8988T (cell line): ENCODE results near the gene TOGARAM1.

Experiments used
- DNase-seq: peaks from one replicate; pipeline ENCODE4 v3.0.0; 2011

Gene TOGARAM1, protein sequence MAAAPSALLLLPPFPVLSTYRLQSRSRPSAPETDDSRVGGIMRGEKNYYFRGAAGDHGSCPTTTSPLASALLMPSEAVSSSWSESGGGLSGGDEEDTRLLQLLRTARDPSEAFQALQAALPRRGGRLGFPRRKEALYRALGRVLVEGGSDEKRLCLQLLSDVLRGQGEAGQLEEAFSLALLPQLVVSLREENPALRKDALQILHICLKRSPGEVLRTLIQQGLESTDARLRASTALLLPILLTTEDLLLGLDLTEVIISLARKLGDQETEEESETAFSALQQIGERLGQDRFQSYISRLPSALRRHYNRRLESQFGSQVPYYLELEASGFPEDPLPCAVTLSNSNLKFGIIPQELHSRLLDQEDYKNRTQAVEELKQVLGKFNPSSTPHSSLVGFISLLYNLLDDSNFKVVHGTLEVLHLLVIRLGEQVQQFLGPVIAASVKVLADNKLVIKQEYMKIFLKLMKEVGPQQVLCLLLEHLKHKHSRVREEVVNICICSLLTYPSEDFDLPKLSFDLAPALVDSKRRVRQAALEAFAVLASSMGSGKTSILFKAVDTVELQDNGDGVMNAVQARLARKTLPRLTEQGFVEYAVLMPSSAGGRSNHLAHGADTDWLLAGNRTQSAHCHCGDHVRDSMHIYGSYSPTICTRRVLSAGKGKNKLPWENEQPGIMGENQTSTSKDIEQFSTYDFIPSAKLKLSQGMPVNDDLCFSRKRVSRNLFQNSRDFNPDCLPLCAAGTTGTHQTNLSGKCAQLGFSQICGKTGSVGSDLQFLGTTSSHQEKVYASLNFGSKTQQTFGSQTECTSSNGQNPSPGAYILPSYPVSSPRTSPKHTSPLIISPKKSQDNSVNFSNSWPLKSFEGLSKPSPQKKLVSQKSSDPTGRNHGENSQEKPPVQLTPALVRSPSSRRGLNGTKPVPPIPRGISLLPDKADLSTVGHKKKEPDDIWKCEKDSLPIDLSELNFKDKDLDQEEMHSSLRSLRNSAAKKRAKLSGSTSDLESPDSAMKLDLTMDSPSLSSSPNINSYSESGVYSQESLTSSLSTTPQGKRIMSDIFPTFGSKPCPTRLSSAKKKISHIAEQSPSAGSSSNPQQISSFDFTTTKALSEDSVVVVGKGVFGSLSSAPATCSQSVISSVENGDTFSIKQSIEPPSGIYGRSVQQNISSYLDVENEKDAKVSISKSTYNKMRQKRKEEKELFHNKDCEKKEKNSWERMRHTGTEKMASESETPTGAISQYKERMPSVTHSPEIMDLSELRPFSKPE (N-terminal part only)

GRCh38 chr14:44961554-44962333 lies at the start of gene TOGARAM1, which contains the start of gene KLHL28:
TSS of gene TOGARAM1 (plus strand) at chr14:44962190. CDS start at chr14:44962422, 232 bp downstream.
TSS of gene KLHL28 (minus strand) at chr14:44961947. CDS start at chr14:44945928, 16,019 bp downstream.
- peak; percentile 63 for DNase-seq

DNA sequence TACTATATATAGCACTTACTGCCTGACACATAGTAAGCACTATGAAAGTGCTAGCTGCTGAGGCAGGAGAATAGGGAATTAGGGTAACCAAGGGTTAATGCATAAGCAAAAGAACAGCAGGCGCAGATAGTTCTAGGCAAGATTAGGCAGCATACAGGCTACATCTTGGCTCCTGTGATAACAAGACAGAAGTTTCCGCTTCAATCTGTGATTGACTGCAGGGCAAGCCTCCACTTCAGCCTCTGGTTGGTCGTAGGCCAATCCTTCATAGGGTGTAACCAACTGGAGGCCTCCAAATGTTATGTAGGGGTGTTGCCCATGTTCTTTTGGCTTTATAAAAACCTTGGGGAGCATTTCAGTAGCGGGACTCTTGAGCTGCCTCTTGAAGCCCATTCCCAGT lies 47.1 kb upstream of the TOGARAM1 start:
- no peak for DNase-seq

GRCh38 chr14:44928793-44929192 lies 33.2 kb upstream of the TOGARAM1 start:
- DNase-seq: no peak

- DNase-seq: no peak
These were observed 26.8 kb upstream of the TOGARAM1 start for GRCh38 chr14:44935155-44935554.

DNA sequence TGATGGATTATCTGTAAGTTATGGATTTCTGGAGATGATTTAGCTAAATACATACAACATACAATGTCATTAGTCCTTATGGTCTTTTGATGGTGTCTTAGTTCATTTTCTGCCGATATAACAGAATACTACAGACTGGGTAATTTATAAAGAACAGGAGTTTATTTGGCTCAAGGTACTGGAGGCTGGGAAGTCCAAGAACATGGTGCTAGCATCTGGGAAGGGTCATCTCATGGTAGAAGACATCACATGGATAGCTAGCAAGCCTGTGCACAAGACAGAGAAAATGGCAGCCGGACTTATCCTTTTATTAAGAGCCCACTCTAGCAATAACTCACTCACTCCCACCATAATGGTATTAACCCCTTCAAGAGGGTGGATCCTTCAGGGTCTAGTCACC lies 24.4 kb upstream of the TOGARAM1 start:
- DNase-seq: no peak

DNA sequence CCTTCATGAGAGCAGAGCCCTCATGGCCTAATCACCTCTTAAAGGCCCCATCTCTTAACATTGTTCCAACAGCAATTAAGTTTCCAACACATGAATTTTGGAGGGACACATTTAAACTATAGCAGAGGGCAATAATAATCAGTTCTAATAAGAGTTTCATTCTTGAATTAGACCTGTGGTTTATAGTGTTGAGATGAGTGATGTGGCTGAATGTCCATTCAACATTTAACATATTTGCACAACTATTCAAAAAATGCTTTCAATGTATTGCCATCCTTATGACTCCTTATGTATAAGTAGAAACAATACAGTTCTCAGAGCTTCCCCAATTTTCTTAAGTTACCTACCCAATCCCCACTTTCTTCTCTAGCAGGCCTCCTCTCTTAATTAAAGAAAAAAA lies 21.8 kb upstream of the TOGARAM1 start:
- DNase-seq: no peak

- no peak for DNase-seq
These were observed 21.0 kb upstream of the TOGARAM1 start for GRCh38 chr14:44940944-44941343.

- no peak for DNase-seq
These were observed 20.4 kb upstream of the TOGARAM1 start for GRCh38 chr14:44941591-44941990.

- DNase-seq: no peak
These were observed 19.6 kb upstream of the TOGARAM1 start for GRCh38 chr14:44942436-44942835.

DNA sequence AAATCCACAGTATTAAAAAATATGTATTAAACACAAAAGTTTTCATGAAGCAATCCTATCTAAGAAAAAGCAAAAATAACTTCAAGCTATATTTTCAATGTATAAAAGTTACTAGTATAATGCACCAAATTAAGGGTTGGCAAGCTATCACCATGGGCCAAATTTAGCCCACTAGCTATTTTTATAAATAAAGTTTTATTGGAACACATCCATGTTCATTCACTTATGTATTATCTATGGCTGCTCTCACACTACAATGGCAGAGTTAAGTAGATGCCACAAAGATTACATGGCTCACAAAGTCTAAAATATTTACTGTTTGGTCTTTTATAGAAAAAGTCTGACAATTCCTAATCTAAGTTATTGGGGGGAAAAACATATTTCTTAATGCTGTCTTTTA lies 17.9 kb upstream of the TOGARAM1 start:
- no peak for DNase-seq

DNA sequence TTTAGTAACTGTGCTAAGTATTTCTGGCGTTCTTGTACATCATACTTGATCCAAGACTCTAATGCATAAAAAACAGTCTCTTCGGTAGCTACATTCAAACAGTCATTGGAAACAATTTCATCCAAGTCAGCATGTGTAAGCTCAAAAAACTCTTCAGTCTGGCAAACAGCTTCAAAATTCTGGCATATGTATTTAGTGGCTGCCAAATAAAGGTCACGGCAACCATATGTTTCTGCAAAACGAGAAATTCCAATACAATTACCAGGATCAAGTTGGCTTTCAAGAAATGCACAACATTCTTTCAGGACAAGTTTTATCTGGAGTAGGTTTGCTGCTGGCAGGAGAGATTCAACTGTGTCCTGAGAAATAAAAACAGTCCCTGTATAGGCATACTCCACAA lies 16.7 kb upstream of the TOGARAM1 start:
- DNase-seq: no peak

GRCh38 chr14:44951051-44951450 lies 10.9 kb upstream of the TOGARAM1 start:
- no peak for DNase-seq

DNA sequence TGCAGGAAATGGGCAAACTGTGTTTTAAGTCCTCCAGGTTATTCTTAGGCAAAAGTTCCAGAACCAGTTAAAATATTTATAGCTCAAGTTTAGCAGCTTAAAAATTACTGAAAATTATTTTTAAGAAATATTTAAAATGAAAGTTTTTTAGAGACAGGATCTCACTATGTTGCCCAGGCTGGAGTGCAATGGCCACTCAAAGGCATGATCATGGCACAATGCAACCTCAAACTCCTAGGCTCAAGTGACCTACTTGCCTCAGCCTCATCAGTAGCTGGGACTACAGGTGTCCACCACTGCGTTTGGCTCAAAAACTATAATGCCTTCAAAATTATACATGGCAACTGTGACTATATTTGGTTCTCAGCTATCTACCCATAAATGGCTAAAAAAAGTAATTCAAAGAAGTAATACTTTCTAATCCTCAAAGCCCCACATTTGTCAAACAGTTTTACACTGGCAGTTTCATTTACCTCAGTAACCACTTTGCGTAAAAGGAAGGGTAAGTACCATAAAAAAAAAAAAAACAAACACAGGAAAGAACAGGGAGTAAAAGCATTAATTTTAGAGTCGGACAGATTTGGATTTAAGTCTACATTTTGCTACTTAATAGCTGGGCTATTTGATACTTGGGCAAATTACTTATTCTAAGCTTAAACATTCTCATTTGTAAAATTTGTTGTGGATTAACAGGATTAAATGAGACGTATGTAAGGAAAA lies 9.4 kb upstream of the TOGARAM1 start:
- DNase-seq: no peak

- DNase-seq: no peak
These were observed 7.2 kb upstream of the TOGARAM1 start for GRCh38 chr14:44954750-44955149.

- DNase-seq: no peak
These were observed 6.5 kb upstream of the TOGARAM1 start for GRCh38 chr14:44955528-44955927.

- DNase-seq: no peak
These were observed 5.1 kb upstream of the TOGARAM1 start for GRCh38 chr14:44956866-44957265.

- no peak for DNase-seq
These were observed 2.5 kb upstream of the TOGARAM1 start for GRCh38 chr14:44959538-44959937.

- no peak for DNase-seq
These were observed 1.8 kb upstream of the TOGARAM1 start for GRCh38 chr14:44960146-44960545.

DNA sequence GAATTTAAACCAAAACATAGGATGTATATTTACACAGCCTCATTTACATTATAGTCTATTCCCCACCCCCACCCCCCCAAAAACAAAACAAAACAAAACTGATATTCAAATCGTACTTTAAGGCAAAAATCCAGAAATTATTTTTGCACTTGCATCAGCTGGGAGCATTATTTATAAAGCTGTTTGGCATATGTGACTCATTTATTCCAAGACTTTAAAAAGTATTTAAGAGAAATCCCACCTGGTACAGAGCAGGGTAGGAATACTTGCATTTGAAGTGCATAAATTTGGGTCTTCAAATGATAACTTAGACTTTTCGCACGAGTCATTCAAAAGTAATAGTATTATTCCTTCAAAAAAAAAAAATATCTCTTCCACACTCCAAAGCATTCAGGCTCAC lies 1.3 kb upstream of the TOGARAM1 start:
- no peak for DNase-seq

DNA sequence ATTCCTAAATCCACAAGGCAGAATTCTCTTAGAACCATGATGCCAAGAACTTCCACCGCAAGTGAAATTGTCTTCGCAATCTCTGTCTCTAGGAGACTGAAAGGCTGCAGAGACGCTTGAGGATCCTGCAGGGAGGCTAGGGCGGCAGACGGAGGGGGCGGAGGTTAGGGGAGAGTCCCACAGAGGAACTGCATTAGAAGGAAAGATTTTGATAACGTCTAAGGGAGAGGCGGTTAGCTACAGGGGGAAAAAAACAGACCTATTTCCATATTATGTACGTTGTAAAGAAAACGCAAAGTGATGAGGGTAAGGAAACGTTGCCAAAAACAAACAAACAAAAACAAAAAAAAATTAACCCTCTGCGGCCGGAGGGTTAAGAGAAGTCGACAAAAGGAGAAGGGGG lies 838 bp upstream of the TOGARAM1 start:
- no peak for DNase-seq

- no peak for DNase-seq
These were observed 499 bp downstream of the TOGARAM1 start for GRCh38 chr14:44962334-44963043.
